Midbrain (tissue), 1 donor: ENCODE results near the gene TEX19.
"Not testable (repeated sequence)": the region's sequence is repeated elsewhere in the genome, so short reads cannot be mapped to it uniquely, and the experiment has no call there.

ENCODE experiments used
- DNase-seq: peaks from one replicate; lab custom pipeline; 2025; lab: John Stamatoyannopoulos, UW

TEX19 gene

GRCh38 chr17:82377294-82377693 is 18.2 kb downstream of the TEX19 start:
- DNase-seq = not testable (repeated sequence)

DNA sequence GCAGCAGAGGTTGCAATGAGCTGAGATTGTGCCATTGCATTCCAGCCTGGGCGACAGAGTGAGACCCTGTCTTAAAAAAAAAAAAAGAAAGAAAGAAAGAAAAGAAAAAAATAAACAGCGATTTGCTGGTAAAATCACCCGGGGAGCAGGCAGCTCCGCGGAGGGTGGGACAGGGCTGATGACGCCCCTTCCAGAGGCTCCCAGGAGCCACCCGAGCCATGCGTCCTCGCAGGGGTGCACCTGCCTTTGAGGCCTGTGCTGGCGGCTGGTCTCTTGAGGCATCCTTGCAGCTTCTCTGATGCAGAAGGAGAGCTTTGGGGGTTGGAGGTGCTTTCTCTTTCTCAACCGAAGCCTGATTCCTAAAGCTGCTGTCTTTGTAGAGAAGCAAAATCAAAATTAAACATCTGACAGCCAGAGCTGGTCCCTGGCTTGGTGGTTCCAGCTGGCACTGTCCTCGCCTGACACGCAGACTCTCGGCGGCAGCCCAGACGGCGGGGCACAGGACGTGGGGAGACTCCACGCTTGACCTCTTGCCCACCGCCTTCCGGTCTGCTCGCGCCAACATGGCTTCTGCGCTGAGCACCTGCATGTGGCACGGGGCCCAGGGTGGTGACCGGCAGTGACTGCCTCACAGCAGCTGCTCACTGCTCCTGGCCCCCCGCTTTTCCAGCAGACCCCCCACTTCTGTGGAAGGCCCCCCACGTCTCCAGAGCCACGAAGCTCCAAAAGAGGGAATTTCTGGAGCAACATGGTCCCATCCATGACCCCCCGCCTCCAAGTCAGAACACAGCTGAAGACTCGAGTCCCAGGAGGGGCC is 19.1 kb downstream of the TEX19 start:
- no peak for DNase-seq

DNA sequence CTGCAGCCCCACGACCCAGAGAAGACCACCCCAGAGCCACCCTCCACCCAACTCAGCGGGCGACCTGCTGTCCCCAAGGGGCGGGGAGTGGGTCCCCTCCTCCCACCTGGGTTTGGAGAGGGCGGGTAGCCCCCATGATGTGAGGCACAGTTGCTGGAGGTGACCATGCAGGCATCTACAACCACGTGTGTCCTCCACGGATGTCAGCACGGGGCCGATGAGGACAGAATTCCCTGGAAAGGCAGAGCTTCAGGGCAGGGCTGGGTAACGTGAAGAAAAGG is 19.6 kb downstream of the TEX19 start:
- DNase-seq = no peak

DNA sequence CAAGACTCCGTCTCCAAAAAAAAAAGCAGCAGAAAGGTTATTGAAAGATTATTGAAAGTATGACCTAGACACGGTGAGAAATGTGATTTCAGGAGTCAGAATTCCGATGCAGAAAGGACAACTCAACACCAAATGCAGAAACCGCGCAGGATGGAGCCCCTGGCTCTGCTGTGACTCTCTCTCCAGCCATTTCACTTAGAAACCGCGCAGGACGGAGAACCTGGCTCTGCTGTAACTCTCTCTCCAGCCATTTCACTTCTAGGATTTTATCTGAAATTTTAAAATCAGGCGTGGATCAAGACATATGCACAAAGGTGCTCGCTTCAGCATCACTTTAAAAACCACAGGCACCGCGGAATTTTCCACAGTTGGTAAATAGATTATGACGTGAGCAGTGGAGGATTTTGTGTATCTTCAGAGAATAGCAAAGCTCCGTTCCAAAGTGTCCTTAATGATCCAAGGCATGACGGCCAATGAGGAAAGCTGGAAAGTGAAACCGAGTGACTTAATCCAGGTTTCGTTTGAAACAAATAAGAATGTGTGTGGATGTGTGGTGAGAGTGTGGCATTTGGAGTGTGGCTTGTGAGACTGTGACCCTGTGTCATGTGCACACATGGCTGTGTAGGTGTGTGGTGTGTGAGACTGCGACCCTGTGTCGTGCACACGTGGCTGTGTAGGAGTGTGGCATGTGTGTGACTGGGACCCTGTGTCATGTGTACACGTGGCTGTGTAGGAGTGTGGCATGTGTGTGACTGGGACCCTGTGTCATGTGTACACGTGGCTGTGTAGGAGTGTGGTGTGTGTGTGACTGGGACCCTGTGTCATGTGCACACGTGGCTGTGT is 22.0 kb downstream of the TEX19 start:
- no peak for DNase-seq

GRCh38 chr17:82381703-82382009 is 22.6 kb downstream of the TEX19 start:
- DNase-seq = not testable (repeated sequence)

GRCh38 chr17:82382220-82382932 is 23.3 kb downstream of the TEX19 start:
- DNase-seq = not testable (repeated sequence)

DNA sequence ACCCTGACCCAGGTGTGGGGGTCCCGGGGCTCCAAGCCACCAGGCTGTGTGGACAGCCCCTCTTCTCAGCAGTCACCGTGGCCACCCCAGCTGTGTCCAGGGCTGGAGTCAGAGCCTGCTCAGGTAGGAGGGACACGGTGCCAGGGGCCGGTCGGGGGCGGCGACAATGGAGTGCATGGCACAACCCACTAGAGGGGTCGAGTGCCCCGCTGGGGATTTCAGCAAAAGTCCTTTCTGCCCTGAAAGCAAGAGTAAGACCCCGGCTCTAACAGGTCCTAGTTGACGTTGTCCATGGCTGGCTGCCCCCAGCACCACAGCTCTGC is 23.8 kb downstream of the TEX19 start:
- no peak for DNase-seq

DNA sequence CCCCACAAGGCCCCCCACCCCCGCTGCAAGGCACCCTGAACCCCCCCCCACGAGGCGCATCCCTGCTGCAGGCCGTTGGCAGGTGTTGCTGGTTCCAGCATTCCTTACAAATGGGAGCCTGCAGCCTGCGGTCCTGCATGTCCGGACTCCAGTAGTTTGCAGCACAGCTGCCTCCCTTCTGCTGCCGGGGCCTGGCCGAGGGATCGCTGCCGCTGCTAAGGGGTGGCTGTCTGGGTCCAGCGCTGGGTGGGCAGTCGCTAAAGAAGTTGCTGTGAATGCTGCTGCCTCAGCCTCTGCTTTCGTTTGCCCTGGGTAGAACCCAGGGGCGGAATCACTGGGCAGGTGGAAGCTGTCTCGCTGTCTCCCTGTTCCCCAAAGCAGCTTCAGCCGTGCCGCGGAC is 24.4 kb downstream of the TEX19 start:
- DNase-seq = no peak

- DNase-seq = no peak
These were observed 25.1 kb downstream of the TEX19 start for GRCh38 chr17:82384051-82384729.

DNA sequence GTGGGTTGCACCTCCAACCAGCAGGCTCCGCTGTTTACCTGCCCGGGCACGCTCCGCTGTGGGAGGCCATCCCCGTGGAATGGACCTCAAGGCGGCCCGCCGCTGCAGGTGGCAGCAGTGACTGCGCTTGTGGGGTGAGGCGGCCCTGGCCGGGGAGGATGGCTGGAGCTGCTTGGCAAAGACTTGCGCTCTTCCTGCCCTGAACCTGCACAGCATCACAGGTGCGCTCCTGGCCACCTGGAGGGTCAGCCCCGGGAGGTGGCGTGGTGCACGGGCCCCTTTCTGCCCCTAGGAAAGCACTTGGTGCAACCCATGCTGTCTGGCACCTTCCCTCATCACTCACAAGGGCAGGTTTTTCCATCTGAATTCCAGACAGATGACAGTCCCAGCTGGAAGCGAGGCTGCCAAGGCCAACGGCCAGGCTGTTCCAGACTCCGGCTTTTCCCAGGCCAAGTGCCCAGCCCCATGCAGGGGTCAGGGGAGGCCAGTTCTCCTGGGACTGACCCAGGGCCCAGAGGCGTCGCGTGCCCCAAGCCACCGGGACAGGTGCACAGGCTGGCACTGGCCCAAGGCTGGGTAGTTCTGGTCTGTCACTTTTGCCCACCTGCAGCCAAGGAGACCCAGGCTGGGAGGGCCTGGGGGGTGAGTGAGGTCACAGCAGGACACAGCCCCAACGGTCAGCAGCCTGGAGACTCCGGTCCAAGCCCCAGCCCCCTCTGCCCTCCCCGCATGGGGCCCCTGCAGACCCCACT is 25.9 kb downstream of the TEX19 start:
- DNase-seq = no peak

GRCh38 chr17:82385559-82386254 is 26.7 kb downstream of the TEX19 start:
- DNase-seq = no peak

DNA sequence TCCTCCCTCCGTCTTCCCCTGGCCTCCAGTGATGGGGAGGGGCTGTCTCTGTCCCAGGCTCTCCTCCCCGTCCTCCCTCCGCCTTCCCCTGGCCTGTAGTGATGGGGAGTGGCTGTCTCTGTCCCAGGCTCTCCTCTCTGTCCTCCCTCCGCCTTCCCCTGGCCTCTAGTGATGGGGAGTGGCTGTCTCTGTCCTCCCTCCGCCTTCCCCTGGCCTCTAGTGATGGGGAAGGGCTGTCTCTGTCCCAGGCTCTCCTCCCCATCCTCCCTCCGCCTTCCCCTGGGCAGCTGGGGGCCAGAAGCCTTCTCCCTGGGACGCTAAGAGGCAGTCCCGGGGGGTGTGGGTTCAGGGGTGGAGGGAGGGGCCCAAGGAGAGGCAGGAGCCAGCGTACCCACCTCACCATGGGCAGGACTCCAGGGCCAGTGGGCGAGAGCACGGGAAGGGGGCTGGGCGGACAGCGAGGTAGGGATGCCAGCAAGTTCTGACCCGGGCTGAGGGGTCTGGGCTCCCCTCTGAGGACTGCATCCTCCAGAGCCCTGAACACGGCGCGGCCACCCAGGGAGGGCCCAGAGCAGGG is 27.3 kb downstream of the TEX19 start:
- no peak for DNase-seq

DNA sequence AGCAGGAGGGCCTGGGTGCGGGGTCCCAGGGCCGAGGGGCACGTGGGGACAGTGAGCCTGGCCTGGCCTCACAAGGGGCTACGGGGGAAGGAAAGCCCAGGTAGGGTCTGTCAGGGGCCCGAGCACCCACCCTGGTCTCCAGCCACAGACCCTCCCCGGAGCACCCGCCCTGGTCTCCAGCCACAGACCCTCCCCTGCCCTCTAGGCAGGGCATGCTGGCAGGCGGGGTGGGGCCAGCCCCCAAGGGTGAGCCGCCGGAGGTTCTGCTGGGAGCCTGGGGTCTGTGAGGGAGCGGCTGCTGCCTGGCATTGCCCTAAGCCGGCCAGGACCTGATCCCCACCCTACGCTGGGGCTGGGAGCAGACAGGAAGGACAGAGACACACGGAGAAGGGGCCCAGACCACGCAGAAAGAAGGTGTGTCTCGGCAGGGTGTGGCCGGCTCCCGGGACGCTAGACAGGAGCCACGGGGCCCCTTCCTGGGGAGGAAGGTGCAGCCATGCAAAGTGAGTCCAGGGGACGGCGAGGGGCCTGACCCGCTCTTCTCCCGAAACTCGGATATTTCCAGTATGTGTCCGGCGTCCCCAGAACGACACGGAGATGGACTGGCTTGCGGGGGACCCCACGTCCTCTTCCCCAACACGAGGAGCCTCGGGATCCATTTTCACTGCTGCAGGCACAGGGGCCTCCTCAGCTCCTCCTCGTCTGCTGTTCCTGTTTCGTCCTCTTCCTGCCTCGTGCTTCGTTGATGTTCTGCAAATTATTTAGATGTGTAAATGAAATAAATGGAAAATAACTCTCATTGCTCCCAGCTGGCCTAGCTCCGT is 28.0 kb downstream of the TEX19 start:
- DNase-seq = no peak

- DNase-seq = no peak
These were observed 28.7 kb downstream of the TEX19 start for GRCh38 chr17:82387705-82388106.

DNA sequence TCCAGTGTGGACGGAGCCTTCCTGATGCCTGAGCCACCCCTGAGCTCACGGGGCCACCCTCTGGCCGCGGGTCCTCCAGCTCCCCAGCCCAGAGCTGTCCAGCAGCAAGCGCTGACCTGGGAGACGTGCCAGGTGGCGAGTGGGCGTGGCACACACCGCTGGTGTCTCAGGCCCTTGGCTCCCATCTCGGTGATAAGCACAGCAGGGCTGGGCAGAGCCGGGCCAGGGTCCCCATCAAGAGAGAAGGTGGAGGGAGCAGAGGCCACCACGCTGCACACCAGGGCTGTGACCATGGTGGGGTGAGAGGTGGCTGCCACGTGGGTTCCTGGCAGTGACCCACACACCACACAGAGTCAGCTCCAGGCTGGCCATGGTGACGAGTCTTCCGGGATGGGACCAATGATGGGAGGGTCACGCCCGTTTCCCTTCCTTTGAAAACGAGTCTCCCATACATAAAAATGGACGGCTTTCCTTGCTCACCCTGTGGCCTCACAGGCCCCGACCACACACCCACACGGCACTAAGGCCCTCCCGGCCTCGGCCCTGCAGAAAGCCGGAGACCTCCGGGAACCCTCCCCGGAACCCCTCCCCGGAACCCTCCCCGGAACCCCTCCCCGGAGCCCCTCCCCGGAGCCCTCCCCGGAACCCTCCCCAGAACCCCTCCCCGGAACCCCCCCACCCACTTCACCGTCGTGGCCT is 29.3 kb downstream of the TEX19 start:
- DNase-seq = no peak

GRCh38 chr17:82388922-82389283 is 29.9 kb downstream of the TEX19 start:
- DNase-seq = no peak

DNA sequence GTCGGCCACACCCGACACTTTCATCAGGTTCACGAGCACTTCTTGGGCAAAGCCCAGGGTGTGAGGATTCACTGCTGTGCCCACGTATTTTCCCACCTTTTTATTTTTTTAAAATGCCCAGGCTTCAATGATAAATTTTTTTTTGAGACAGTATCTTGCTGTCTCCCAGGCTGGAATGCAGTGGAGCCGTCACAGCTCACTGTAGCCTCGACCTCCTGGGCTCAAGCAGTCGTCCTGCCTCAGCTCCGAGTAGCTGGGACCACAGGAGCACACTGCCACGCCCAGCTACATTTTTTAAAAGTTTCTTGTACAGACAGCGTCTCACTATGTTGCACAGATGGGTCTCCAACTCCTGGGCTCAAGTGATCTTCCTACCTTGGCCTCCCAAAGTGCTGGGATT is 30.3 kb downstream of the TEX19 start:
- no peak for DNase-seq

DNA sequence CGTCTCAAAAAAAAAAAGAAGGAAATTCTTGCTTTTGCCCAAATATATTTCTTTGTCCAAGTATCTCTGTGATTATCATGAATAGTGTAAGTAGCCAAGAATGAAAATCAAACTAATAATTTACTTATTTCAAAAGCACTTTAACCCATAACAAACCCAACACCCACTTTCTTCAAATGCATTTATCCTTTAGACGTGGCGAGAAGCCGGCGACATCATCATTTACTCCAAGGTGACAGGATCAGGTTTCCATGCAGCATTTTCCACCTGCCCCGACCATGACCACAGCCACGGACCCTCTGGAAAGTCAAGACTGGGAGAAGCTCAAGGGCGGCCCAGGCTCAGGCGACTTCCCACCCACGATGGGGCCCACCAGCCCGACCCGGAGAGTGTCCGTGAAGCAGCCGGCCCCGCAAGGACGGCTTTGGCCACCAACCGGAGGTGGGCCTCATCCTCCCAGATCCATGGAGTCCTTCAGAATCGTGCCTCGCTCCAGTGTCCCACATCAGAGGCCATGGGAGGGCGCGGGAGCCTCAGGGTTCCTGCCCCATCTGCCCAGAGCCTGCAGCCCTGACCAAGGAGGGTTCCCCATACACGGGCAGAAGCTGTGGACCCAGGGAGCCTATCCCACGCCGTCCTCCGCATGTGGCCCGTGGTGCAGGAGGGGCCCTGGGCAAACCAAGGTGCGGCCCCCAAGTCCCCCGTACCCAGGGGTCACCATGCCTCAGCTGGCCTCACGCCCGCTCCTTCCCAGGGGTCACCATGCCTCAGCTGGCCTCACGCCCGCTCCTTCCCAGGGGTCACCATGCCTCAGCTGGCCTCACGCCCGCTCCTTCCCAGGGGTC is 31.2 kb downstream of the TEX19 start:
- no peak for DNase-seq
